AG09309 (cell line): ENCODE measurements around the gene UFC1.

ENCODE experiments used
- DNase-seq: peaks from one replicate; pipeline ENCODE4 v3.0.0-alpha.2; 2010; ENCODE audit warnings: low read depth
- H3K4me3 ChIP-seq: 2 replicates; pipeline ENCODE4 v1.5.1; 2011; ENCODE audit warnings: mild to moderate bottlenecking, low read depth, low read length, moderate library complexity; ENCODE audit not compliant: control insufficient read depth
- CTCF ChIP-seq: IDR thresholded peaks from 2 replicates; pipeline ENCODE4 v1.5.1; 2011; ENCODE audit warnings: mild to moderate bottlenecking, low read depth, low read length, inconsistent platforms; ENCODE audit not compliant: insufficient read depth, control insufficient read depth; ENCODE audit errors: missing control alignments

The UFC1 gene

GRCh38 chr1:161180639-161181038 lies 26.9 kb downstream of the UFC1 start:
- DNase-seq, result no peak
- H3K4me3 ChIP-seq, result no peak overlapping the region
- peak; percentile 38 for TF ChIP-seq CTCF

GRCh38 chr1:161182214-161182613 lies 28.4 kb downstream of the UFC1 start:
- TF ChIP-seq CTCF, result no peak
- DNase-seq, result no peak
- H3K4me3 ChIP-seq, result no peak overlapping the region

- no peak for TF ChIP-seq CTCF
- H3K4me3 ChIP-seq, result no peak overlapping the region
- DNase-seq, result no peak
Observed at GRCh38 chr1:161185282-161185682, 31.5 kb downstream of the UFC1 start.

- no peak for TF ChIP-seq CTCF
- H3K4me3 ChIP-seq, result no peak overlapping the region
- no peak for DNase-seq
Observed at GRCh38 chr1:161185732-161186311, 32.0 kb downstream of the UFC1 start.

- no peak for DNase-seq
- no peak overlapping the region for H3K4me3 ChIP-seq
- no peak for TF ChIP-seq CTCF
Observed at GRCh38 chr1:161187311-161187710, 33.5 kb downstream of the UFC1 start.

GRCh38 chr1:161188381-161188780 lies 34.6 kb downstream of the UFC1 start:
- TF ChIP-seq CTCF, result no peak
- H3K4me3 ChIP-seq, result no peak overlapping the region
- DNase-seq, result no peak

- no peak for TF ChIP-seq CTCF
- no peak overlapping the region for H3K4me3 ChIP-seq
- DNase-seq, result peak; percentile 68
Observed at GRCh38 chr1:161189036-161189435, 35.3 kb downstream of the UFC1 start.
